Stromal cell of bone marrow (primary cell): ENCODE measurements around the gene DDX52.
"Not testable (repeated sequence)": the region's sequence is repeated elsewhere in the genome, so short reads cannot be mapped to it uniquely, and the experiment has no call there.

Experiments
- DNase-seq: peaks from one replicate; pipeline ENCODE4 v3.0.0-alpha.2; 2012; ENCODE audit warnings: low read depth

Gene DDX52

DNA sequence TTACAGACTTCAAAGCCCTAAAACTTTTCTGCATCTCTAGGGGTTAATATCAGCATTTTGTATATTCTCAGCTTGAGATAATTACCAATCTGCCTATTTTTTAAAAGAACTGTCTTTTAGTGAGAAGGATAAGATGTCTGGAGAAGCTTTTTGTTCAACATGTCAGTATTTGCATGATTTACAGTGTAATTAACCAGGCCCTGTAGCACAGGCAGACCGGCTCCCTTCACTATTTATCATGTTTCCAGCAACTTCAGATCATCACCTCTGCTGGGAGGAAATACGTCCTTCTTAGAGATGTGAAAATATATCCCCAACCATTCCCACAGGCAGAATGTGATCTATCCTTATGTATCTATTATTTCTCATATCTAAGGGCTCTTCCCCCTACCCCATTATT, 8.6 kb upstream of the DDX52 start:
- DNase-seq = no peak

DNA sequence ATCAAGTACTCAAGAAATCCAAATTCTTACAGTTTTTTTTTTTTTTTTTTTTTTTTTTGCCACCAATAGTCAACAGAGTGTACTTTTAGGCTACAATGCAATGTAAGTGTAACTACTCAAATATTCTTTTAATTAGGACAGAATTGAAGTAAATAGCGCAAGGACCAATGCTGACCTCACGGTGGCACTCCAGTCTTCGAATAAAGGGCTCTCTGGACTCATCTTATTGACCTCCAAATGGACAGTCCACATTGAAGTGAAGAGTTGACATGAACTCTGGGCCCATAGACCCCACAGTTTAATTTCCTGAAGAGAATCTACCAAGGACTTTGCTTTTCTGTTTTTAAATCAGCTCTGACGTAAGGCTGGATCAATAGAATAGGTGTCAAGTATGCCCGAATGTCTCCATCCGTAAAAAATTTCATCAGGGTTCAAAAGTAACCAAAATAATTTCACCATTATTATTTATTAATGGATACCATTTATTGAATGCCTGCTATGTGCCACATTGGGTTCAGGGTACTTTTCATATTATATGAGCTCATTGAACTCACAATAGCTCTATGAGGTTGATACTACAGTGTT, 7.3 kb upstream of the DDX52 start:
- DNase-seq = peak; percentile 25

- DNase-seq = peak; percentile 45
Observed at GRCh38 chr17:37648555-37648954, 5.3 kb upstream of the DDX52 start.

- no peak for DNase-seq
Observed at GRCh38 chr17:37647856-37648255, 4.6 kb upstream of the DDX52 start.

DNA sequence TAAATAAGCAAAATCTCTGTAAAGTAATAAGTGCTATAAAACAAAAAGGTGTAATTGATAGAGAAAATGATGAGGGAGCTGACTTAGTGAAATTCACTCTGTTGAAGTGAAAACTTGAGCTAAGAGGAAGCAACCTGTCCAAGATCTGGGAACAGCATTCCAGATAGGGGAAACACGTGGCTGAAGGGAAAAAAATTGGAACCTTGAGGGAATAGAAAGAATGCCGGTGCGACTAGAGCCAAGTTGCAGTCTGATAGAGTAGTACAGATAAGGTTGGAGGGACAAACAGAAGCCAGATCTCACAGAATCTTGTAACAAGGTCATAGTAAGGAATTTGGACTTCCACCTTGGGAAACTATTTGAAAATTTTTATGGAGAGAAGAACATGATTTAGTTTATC, 623 bp upstream of the DDX52 start:
- no peak for DNase-seq

DNA sequence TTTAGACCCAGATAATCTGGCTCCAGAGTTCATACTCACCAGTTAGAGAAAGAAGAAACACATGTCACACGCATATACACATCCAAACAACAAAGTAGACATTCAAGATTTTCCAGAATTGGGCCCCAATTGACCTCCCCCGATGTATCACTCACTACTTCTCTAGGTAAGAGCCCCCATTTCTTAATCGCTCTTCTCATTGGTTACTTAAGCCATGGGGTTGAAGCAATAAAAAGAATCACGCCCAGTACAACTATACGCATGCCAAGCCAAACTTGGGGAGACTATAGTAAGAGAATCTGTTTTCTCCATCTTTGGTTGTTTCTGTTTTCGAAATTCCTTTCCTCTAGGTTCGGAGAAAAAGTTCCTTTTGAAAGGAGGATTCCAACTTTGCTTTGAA, 565 bp downstream of the DDX52 start:
- peak; percentile 25 for DNase-seq

DNA sequence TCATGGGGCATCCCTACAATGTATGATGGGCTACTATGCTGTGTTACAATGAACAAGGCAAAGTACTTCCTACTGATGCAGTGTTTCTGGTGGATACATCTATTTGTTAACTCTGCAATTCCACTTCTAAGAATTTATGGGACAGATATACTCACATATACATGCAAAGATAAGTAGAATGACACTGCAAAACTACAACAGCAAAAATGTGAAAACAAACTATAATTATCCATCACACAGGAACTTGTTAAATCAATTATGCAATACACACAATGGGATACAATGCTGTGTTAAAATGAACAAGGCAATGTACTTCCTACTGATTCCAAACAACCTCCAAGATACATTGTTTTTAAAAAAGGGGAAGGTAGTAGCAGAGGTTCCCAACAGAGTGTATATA, 3.2 kb downstream of the DDX52 start:
- DNase-seq = no peak

- no peak for DNase-seq
Observed at GRCh38 chr17:37637956-37638355, 5.3 kb downstream of the DDX52 start.

DNA sequence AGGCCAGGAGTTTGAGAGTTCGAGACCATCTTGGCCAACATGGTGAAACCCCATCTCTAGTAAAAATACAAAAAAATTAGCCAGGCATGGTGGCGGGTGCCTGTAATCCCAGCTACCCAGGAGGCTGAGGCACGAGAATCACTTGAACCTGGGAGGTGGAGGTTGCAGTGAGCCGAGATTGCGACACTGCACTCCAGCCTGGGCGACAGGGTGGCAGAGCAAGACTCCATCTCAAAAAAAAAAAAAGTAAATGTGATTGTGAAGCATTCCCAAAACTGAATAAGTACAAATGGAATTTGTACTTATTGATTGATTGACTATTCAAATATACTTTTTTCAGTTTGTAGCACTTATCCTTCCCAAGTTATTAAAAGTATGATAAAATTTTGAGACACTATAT, 26.8 kb downstream of the DDX52 start:
- not testable (repeated sequence) for DNase-seq

- DNase-seq = no peak
Observed at GRCh38 chr17:37614823-37615222, 28.4 kb downstream of the DDX52 start.

DNA sequence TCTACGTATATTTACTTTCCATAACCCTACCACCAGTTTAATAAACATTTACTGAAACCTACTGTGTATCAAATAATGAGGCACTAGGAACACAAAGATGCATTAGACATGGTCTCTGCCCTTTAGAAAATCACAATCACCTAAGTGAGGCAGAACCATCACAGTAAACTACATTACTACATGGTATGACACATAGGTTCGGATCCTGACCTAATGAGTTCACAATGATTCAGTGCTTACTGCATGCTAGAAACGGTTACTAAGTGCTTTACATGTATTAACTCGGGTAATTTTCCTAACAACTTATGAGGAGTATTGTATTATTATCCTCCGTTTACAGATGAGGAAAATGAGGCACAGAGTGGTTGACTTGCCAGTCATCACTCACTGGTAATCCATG, 28.9 kb downstream of the DDX52 start:
- peak; percentile 62 for DNase-seq

DNA sequence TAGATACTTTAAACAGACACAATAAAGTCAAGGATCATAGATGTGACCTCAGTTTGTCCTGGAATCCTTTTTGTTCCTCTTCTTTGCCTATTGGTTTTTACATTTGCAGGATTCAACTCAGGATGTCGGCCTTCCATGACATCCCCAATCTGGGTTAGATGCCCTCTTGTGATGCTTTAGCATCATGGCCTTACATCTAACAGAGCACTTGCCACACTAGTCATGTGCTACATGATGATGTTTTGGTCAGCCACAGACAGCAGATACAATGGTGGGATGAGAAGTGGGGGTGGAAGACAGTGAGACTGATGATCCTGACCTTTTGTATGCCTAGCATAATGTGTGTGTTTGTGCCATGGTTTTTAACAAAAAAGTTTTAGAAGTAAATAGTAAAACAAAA, 32.3 kb downstream of the DDX52 start:
- no peak for DNase-seq

DNA sequence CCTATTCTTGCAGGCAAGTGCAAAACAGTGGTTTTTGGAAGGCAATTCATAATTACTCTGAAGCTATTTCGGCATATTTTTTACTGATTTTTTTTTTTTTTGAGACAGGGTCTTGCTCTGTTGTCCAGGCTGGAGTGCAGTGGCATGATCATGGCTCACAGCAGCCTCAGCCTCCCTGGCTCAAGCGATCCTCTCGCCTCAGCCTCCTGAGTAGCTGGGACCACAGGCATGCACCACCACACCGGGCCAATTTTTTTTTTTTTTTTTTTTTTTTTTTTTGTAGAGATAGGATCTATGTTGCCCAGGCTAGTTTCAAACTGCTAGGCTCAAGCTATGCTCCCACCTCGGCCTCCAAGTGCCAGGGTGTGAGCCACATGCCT, 33.2 kb downstream of the DDX52 start:
- DNase-seq = not testable (repeated sequence)

DNA sequence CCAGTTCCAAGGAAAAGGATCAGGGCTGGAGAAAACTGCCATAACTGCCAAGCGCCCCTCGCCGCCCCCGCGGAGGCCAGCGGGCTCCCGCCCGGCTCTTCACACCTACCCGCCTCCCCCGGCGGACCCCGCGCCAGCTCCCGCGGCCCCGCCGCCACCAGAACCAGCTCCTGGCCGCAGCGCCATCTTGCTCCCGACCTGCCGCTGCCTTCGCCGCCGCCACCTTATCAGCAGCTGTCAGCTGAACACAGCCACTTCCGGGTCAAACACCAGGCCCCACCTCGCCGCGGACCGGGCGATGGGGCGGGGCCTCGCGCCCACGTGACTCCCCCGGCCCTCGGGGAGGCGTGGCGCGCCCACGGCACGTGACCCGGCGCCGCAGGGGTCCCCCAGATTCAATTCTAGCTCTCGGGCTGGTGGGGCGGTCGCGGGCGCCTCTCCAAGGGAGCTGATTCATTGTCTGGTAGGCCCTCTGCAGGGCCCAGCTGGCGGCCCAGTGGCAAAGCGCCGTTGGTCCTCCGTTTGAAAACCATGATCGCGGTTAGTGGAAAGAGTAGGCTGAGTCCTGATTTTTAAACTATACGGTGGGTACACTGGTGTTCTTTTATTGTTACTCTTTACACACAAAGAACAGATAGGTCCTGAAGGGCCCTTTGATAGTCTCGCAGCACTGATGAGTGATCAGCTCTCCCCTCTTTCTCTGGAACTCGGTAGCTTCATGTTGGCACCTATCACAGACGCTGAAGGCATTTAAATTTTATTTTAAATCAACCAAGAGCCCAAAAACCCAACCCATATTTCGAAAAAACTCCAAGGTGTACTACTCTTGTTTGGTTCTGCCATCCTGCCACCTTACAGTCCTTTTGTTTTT, 33.8 kb downstream of the DDX52 start, which contains the start of gene SYNRG:
SYNRG (minus strand) TSS at position 249 of the 871 bp plus-strand sequence; CDS start at position 186, 63 bp downstream.
- DNase-seq = peak; percentile 95

DNA sequence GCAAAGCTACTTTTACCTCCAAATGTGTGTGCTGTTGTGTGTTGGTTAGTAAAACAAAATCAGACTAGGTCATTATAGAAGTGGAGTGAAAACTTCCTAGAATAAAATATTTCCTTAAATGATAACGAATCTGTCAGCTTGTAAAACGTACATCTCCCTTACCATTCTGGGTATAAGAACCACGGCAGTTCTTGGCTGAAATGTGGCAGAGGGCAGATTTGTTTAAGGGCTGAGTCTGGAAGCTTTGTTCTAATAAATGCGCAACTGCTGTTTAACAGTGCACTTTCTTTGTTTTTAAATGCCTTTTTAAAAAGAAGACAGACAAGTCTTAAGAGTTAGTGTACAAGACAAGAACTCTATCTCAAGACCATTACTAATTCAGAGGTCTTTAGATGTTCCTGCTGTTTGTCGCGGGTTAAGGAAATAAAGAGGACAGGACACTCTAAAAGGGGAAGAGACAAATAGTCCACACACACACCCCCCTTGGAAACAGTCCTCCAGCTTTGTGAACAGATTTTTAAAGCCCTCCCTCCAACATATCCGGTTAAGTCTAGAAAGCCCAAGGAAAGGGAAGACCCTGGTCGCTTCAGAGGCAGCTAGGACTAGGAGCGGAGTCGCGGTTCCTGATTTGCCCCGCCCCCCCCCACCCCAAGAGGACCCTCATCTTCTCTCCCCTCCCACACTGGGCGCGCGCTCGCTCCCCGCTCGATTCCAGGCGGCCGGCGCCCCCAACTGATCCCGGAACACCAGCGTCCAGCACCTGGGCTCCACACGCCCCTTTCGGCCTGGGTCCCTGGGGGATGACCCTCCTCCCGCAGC, 34.7 kb downstream of the DDX52 start:
- DNase-seq = no peak

DNA sequence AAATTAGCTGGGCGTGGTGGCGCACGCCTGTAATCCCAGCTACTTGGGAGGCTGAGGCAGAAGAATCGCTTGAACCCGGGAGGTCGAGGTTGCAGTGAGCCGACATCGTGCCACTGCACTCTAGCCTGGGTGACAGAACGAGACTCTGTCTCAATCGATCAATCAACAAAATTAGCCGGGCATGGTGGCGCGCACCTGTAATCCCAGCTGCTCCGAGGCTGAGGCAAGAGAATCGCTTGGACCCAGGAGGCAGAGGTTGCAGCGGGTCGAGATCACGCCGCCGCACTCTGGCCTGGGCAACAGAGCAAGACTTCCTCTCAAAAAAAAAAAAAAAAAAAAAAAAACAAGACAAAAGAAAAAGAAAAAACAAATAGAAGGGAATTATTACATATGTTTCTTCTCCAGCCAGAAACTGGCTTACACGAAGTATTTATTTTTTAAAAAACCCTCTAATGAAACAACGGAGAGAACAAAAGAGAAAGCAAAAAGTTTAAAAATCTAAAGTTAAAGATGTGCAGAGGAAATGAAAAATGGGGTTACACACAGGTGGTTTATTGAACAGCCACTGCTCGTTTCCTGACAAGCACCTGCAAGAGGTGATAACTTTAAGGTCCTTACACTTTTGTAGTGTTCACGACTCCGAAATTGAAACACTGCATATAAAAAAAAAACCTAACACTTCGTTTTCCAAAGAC, 35.5 kb downstream of the DDX52 start:
- no peak for DNase-seq

- no peak for DNase-seq
Observed at GRCh38 chr17:37605813-37606505, 37.3 kb downstream of the DDX52 start.

DNA sequence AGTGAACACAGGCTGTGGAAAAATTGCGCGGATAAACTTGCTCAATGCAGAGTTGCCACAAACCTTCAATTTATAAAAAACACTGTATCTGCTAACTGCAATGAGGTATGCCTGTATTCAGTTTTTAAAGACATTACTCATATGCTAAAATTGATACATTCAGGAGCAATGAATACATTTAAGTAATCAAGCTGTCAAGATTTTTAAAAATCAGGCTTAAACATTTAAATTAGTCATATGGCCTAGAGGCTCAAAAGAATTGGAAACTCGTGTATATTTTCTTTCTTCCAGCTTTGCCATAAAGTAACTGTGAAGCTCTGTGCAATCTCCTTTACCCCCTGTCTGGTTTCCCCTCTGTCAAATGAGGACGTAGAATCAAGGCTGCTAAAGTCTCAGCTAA, 38.2 kb downstream of the DDX52 start:
- no peak for DNase-seq

- no peak for DNase-seq
Observed at GRCh38 chr17:37604556-37604955, 38.7 kb downstream of the DDX52 start.

GRCh38 chr17:37598145-37598544, 45.1 kb downstream of the DDX52 start:
- DNase-seq = no peak

DNA sequence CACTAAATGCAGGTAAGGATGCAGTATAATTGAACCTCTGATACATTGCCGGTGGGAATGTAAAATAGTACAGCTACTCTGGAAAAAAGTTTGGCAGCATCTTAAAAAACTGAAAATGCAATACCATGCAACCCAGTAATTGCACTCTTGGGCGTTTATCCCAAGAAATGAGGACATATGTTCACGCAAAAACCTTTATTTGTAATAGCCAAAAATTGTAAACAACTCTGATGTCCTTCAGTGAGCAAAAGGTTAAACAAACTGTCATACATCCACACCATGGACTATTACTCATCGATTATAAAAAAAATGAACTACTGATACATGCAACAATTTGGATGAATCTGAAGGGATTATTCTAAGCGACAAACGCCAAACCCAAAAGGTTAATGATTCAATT, 51.0 kb downstream of the DDX52 start:
- no peak for DNase-seq

DNA sequence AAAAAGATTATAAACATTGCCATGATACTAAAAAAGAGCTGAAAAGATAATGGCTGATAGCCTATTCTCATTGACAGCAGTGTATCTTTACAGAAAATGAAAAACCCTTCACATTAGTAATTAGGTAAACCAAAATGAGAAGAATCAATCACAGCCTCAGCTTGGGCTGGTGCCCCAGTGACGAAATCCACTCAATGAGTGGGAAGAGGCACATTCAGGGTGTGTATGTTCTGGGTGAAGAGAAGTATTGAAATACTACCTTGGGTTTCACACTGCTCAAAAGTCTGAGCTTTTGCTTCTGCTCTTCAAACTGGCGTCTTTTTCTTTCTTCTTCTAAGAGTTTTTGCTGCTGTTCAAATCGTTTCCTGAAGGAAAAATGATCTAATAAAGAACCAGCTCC, 58.2 kb downstream of the DDX52 start:
- DNase-seq = no peak
